Body of pancreas (tissue), 4 donors: ENCODE results near the gene ARG2.

Source experiments
- CTCF ChIP-seq, 7 experiments: fragments of 450-650 bp in 4 of 7; fragments of 200-600 bp in 3 of 7; sonication (generic) in 3 of 7; IDR thresholded peaks; one replicate each; pipeline ENCODE4 v1.5.1; 2016 to 2019; ENCODE audit warnings: antibody characterized with exemption in 7 of 7
- POLR2A ChIP-seq, 3 donors: fragments of 450-650 bp; IDR thresholded peaks; one replicate each; pipeline ENCODE4 v1.6.1; 2016; ENCODE audit warnings: antibody characterized with exemption in 3 of 3, mild to moderate bottlenecking in 2 of 3

DNA sequence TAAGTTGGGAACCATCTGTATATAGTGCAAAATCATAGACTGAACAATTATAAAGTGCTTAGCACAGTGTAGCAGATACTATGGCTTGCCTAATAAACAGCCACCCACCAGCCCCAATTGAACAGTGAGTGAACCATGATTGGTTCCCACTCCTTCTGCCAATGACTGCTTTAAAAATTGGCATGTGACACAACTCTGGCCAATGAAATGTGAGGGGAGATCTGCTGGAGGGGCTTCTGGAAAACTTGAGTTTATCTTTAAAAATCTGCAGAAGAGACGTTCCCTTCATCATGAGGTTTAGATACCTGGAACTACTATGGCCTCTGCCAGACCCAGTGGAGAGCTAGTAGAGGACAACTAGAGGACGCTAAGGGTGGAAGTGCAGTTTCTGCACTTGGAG is 24.3 kb upstream of the ARG2 start:
- no peak for TF ChIP-seq CTCF (IDR thresholded peaks at IDR 0.05)
- TF ChIP-seq POLR2A (IDR thresholded peaks at IDR 0.05) = no peak
